Calu3 (cell line): ENCODE data around the gene LEMD2. TPM values are rescaled to one million over a fixed set of nuclear protein-coding genes. Genes with fewer than 3 reads are reported as not detected.

Experiments
- BruUV-seq: library from RNA; stranded (reverse); fragments of 400-500 nt; replicated peaks from 2 replicates; lab custom pipeline; 2021; lab: Mats Ljungman, UMichigan
- CTCF ChIA-PET: fragments of 300-600 bp; sonication (Branson Sonifier 250); formaldehyde crosslinking; loops from one replicate; lab custom pipeline; 2022; ENCODE audit warnings: antibody characterized with exemption; lab: Charles Lee
- DNase-seq: peaks from one replicate; pipeline ENCODE4 v3.0.0; 2022
- H3K27ac Mint-ChIP-seq: one replicate; pipeline ENCODE4 v1.8.0; 2022; ENCODE audit warnings: mixed read lengths; ENCODE audit not compliant: unreplicated experiment
- H3K27me3 Mint-ChIP-seq: one replicate; pipeline ENCODE4 v1.8.0; 2022; ENCODE audit warnings: mixed read lengths; ENCODE audit not compliant: unreplicated experiment
- H3K36me3 Mint-ChIP-seq: one replicate; pipeline ENCODE4 v1.8.0; 2022; ENCODE audit warnings: mild to moderate bottlenecking, moderate library complexity, mixed read lengths; ENCODE audit not compliant: insufficient read depth, unreplicated experiment
- H3K4me1 Mint-ChIP-seq: one replicate; pipeline ENCODE4 v1.8.0; 2022; ENCODE audit warnings: mild to moderate bottlenecking, low read depth, mixed read lengths; ENCODE audit not compliant: unreplicated experiment
- H3K4me3 Mint-ChIP-seq: one replicate; pipeline ENCODE4 v1.8.0; 2022; ENCODE audit warnings: mild to moderate bottlenecking, low read depth, moderate library complexity, mixed read lengths; ENCODE audit not compliant: unreplicated experiment
- H3K9me3 Mint-ChIP-seq: one replicate; pipeline ENCODE4 v1.8.0; 2022; ENCODE audit warnings: low read depth, mixed read lengths; ENCODE audit not compliant: unreplicated experiment
- intact Hi-C: fragments of 100-400 bp; cut with micrococcal nuclease; formaldehyde crosslinking; loops from one replicate; pipeline ENCODE4 v1.10.0; 2022; ENCODE audit not compliant: unreplicated experiment
- total RNA-seq: library from RNA; stranded (reverse); gene quantifications from 2 replicates; pipeline ENCODE4 v1.2.3, GENCODE V29; 2022
- TF ChIP-seq, protein P1 (sequence below): fragments of 200-600 bp; IDR thresholded peaks from one replicate; pipeline ENCODE4 v1.8.0; 2022; ENCODE audit warnings: antibody characterized with exemption; ENCODE audit not compliant: unreplicated experiment

The LEMD2 gene
- total RNA-seq, 1 experiment from 2014 or later = 126 TPM

DNA sequence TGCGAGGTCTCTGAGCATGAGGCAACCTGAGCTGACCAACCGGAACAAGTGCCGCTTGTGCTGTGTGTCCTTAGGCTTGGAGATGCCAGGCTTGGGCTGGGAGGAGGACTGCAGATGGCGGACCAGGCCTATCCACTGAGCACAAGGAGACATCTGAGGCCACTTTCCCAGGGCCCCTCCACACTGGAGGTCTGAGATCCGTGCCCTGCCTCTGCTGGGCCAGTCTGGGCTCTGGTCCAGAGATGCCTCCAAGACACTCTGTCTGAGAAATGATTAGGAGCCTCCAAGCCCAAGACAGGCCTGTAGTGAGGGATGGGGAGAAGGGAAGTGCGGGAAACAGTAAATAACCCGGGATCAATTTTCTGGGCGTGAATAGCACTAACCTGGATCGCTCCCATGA, 17.9 kb upstream of the LEMD2 start:
- BruUV-seq = no TSS peak
- TF ChIP-seq, protein P1, sequence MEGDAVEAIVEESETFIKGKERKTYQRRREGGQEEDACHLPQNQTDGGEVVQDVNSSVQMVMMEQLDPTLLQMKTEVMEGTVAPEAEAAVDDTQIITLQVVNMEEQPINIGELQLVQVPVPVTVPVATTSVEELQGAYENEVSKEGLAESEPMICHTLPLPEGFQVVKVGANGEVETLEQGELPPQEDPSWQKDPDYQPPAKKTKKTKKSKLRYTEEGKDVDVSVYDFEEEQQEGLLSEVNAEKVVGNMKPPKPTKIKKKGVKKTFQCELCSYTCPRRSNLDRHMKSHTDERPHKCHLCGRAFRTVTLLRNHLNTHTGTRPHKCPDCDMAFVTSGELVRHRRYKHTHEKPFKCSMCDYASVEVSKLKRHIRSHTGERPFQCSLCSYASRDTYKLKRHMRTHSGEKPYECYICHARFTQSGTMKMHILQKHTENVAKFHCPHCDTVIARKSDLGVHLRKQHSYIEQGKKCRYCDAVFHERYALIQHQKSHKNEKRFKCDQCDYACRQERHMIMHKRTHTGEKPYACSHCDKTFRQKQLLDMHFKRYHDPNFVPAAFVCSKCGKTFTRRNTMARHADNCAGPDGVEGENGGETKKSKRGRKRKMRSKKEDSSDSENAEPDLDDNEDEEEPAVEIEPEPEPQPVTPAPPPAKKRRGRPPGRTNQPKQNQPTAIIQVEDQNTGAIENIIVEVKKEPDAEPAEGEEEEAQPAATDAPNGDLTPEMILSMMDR = no peak
- Mint-ChIP-seq H3K9me3 (no peaks in the 10 kb centered on the region), H3K36me3 (no peaks in the 10 kb centered on the region), H3K27me3 (peaks cover 100% of the 10 kb centered on the region), H3K27ac (no peak overlapping the region), H3K4me1 (no peaks in the 10 kb centered on the region), H3K4me3 (no peak overlapping the region)
- CTCF ChIA-PET = no interaction called here
- DNase-seq = no peak
- intact Hi-C loops = no loop called here

DNA sequence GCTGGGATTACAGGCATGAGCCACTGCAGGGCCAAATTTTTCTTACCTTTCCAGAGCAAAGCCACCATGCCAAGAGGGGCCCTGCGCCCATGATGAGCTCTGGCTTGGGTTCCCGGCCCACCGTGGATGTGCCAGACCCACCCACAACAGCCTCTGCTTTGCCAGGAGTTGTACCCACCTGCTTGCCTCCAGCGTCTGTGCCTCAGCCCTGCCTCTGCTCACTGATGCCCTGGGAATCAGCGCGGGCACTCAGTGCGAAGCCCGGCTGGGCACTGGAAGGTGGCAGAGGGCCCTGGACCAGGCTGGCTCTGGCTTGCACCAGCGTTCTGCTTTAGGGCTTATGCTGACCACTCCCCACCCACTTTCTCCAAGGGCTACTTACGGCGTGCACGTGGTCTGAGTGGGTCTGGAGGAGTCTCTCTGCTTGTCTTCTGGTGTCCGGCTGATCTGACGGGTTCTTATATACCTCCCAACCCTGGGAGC, 14.7 kb upstream of the LEMD2 start, which contains the start of gene MLN:
Gene MLN (minus strand): TSS at position 433 of the 483 bp plus-strand sequence. CDS start 2,840 bp downstream, outside the sequence.
- H3K27ac Mint-ChIP-seq = no peak within 1 kb of the TSS
- peaks cover 96% of the 10 kb centered on the region for H3K27me3 Mint-ChIP-seq
- CTCF ChIA-PET = no interaction called here
- no peak for DNase-seq
- intact Hi-C loops = no loop called here
- no TSS peak for BruUV-seq
- H3K4me3 Mint-ChIP-seq = no peak within 1 kb of the TSS
- no peaks in the 10 kb centered on the region for H3K9me3 Mint-ChIP-seq
- no peaks in the 10 kb centered on the region for H3K36me3 Mint-ChIP-seq
- no peaks in the 10 kb centered on the region for H3K4me1 Mint-ChIP-seq
- TF ChIP-seq, protein P1 = no peak

- intact Hi-C loops = no loop called here
- TF ChIP-seq, protein P1 = no peak
- no peaks in the 10 kb centered on the region for H3K36me3 Mint-ChIP-seq
- H3K9me3 Mint-ChIP-seq = no peaks in the 10 kb centered on the region
- H3K27me3 Mint-ChIP-seq = peaks cover 96% of the 10 kb centered on the region
- DNase-seq = no peak
- BruUV-seq = no TSS peak
- H3K27ac Mint-ChIP-seq = no peak overlapping the region
- H3K4me1 Mint-ChIP-seq = no peaks in the 10 kb centered on the region
- H3K4me3 Mint-ChIP-seq = no peak overlapping the region
- CTCF ChIA-PET = interaction anchor here (0.6 to 0.8 kb wide), 2 partner anchors 10 to 11 kb away, joined by 3 to 5 read pairs; no protein-coding TSS in a partner anchor
These were observed 13.4 kb upstream of the LEMD2 start for GRCh38 chr6:33802186-33802958.

- no peak overlapping the region for H3K4me3 Mint-ChIP-seq
- peaks cover 96% of the 10 kb centered on the region for H3K27me3 Mint-ChIP-seq
- DNase-seq = no peak
- intact Hi-C loops = no loop called here
- no peaks in the 10 kb centered on the region for H3K9me3 Mint-ChIP-seq
- H3K36me3 Mint-ChIP-seq = no peaks in the 10 kb centered on the region
- no peak overlapping the region for H3K27ac Mint-ChIP-seq
- CTCF ChIA-PET = interaction anchor here (0.8 kb wide), 1 partner anchor 11 kb away, joined by 3 read pairs; no protein-coding TSS in a partner anchor
- BruUV-seq = no TSS peak
- TF ChIP-seq, protein P1 = no peak
- no peaks in the 10 kb centered on the region for H3K4me1 Mint-ChIP-seq
These were observed 12.7 kb upstream of the LEMD2 start for GRCh38 chr6:33801611-33802010.
